HFF-Myc (cell line): ENCODE measurements around the gene RFESD.

Source experiments
- DNase-seq: peaks from one replicate; pipeline ENCODE4 v3.0.0-alpha.2; 2011; ENCODE audit warnings: low read depth; ENCODE audit errors: extremely low read depth
- H3K4me3 ChIP-seq: replicated peaks from 2 replicates; pipeline ENCODE4 v1.5.1; 2011; ENCODE audit warnings: low read depth, mild to moderate bottlenecking, control low read depth, low read length
- CTCF ChIP-seq: IDR thresholded peaks from 2 replicates; pipeline ENCODE4 v1.5.1; 2012; ENCODE audit warnings: mild to moderate bottlenecking, low read depth, low read length, control low read depth; ENCODE audit errors: missing control alignments

Gene RFESD

GRCh38 chr5:95620030-95620869 lies 26.3 kb upstream of the RFESD start, which contains the start of gene GPR150:
Gene GPR150, plus strand, starts transcription at chr5:95620087. Its CDS starts 189 bp downstream, at chr5:95620276.
- peak within 1 kb of the TSS; percentile 45 for H3K4me3 ChIP-seq
- DNase-seq = no peak
- no peak for TF ChIP-seq CTCF

GRCh38 chr5:95620870-95621838 lies 25.4 kb upstream of the RFESD start:
- no peak for DNase-seq
- peak overlapping the region; percentile 33 for H3K4me3 ChIP-seq
- TF ChIP-seq CTCF = no peak

GRCh38 chr5:95621839-95622629 lies 24.5 kb upstream of the RFESD start:
- TF ChIP-seq CTCF = no peak
- no peak overlapping the region for H3K4me3 ChIP-seq
- no peak for DNase-seq

GRCh38 chr5:95623706-95624105 lies 22.9 kb upstream of the RFESD start:
- TF ChIP-seq CTCF = no peak
- DNase-seq = no peak
- no peak overlapping the region for H3K4me3 ChIP-seq

- H3K4me3 ChIP-seq = no peak overlapping the region
- no peak for TF ChIP-seq CTCF
- DNase-seq = no peak
These were observed 22.2 kb upstream of the RFESD start for GRCh38 chr5:95624368-95624767.

- no peak overlapping the region for H3K4me3 ChIP-seq
- TF ChIP-seq CTCF = no peak
- DNase-seq = no peak
These were observed 19.9 kb upstream of the RFESD start for GRCh38 chr5:95626701-95627100.
